ENCODE data around the gene POU6F2. TPM values are rescaled to one million over a fixed set of nuclear protein-coding genes. Genes with fewer than 3 reads are reported as not detected.

Gene POU6F2
- total RNA-seq, 1 experiment from 2014 or later: 0.27 TPM

GRCh38 chr7:39367451-39367850 lies 389.7 kb downstream of the POU6F2 start:
- Histone ChIP-seq H4K20me1 (ENCODE audit: insufficient read depth) (no peaks in the 10 kb centered on the region), H3K27me3 (ENCODE audit: insufficient read depth, low read length) (peaks cover 5% of the 10 kb centered on the region; the same call in 1 of the 2 replicates), H3K9ac (ENCODE audit: low read length) (no peak overlapping the region), H3K4me3 (replicated peaks in 1 of 2; ENCODE audit: low read depth in 1 of 2, low read length in 2 of 2) (no peak overlapping the region), H3K4me2 (ENCODE audit: low read length) (no peak overlapping the region), H3K36me3 (ENCODE audit: control insufficient read depth in 1 of 2, insufficient read depth in 2 of 2, low read length in 2 of 2) (no peaks in the 10 kb centered on the region), H3K9me3 (ENCODE audit: control insufficient read depth in 1 of 2, insufficient read depth in 1 of 2, low read depth in 1 of 2, low read length in 2 of 2) (no peaks in the 10 kb centered on the region), H3K79me2 (ENCODE audit: insufficient read depth, low read length) (no peaks in the 10 kb centered on the region), H3K27ac (ENCODE audit: low read depth, low read length) (no peak overlapping the region), H3K4me1 (ENCODE audit: control insufficient read depth in 1 of 2, insufficient read depth in 2 of 2, low read length in 2 of 2) (no peaks in the 10 kb centered on the region), H3K9me2 (ENCODE audit: insufficient read depth) (no peaks in the 10 kb centered on the region), H2AFZ (ENCODE audit: low read depth, low read length, poor library complexity, severe bottlenecking) (no peak overlapping the region)
- TF ChIP-seq SP1 (IDR thresholded peaks at IDR 0.05; ENCODE audit: low read depth): no peak
- TF ChIP-seq TCF7L2 (IDR thresholded peaks at IDR 0.05; ENCODE audit: borderline replicate concordance, extremely low read depth, insufficient read depth, insufficient read length): no peak
- TF ChIP-seq, protein P1, sequence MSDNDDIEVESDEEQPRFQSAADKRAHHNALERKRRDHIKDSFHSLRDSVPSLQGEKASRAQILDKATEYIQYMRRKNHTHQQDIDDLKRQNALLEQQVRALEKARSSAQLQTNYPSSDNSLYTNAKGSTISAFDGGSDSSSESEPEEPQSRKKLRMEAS (IDR thresholded peaks at IDR 0.05): no peak
- TF ChIP-seq POLR2A (IDR thresholded peaks at IDR 0.05; ENCODE audit: borderline replicate concordance, extremely low read depth, insufficient read depth, insufficient read length): no peak
- TF ChIP-seq SIN3A (IDR thresholded peaks at IDR 0.05; ENCODE audit: low read depth): no peak
- no peak for TF ChIP-seq REST (IDR thresholded peaks at IDR 0.05; ENCODE audit: low read depth)
- TF ChIP-seq FOSL1 (IDR thresholded peaks at IDR 0.05; ENCODE audit: low read depth): no peak
- TF ChIP-seq EZH2 (IDR thresholded peaks at IDR 0.05): no peak
- no peak for TF ChIP-seq SRF (IDR thresholded peaks at IDR 0.05; ENCODE audit: low read depth)
- no peak for TF ChIP-seq CEBPB (IDR thresholded peaks at IDR 0.05; ENCODE audit: low read depth)
- no peak for TF ChIP-seq ELF1 (IDR thresholded peaks at IDR 0.05; ENCODE audit: borderline replicate concordance, low read depth)
- TF ChIP-seq, protein P2, sequence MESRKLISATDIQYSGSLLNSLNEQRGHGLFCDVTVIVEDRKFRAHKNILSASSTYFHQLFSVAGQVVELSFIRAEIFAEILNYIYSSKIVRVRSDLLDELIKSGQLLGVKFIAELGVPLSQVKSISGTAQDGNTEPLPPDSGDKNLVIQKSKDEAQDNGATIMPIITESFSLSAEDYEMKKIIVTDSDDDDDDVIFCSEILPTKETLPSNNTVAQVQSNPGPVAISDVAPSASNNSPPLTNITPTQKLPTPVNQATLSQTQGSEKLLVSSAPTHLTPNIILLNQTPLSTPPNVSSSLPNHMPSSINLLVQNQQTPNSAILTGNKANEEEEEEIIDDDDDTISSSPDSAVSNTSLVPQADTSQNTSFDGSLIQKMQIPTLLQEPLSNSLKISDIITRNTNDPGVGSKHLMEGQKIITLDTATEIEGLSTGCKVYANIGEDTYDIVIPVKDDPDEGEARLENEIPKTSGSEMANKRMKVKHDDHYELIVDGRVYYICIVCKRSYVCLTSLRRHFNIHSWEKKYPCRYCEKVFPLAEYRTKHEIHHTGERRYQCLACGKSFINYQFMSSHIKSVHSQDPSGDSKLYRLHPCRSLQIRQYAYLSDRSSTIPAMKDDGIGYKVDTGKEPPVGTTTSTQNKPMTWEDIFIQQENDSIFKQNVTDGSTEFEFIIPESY (IDR thresholded peaks at IDR 0.05; ENCODE audit: extremely low read depth, insufficient replicate concordance, low read length): no peak
- no peak for TF ChIP-seq RAD21 (IDR thresholded peaks at IDR 0.05; ENCODE audit: low read depth)
- TF ChIP-seq ZNF274 (IDR thresholded peaks at IDR 0.05; ENCODE audit: low read depth, low read length): no peak
- TF ChIP-seq, protein P3, sequence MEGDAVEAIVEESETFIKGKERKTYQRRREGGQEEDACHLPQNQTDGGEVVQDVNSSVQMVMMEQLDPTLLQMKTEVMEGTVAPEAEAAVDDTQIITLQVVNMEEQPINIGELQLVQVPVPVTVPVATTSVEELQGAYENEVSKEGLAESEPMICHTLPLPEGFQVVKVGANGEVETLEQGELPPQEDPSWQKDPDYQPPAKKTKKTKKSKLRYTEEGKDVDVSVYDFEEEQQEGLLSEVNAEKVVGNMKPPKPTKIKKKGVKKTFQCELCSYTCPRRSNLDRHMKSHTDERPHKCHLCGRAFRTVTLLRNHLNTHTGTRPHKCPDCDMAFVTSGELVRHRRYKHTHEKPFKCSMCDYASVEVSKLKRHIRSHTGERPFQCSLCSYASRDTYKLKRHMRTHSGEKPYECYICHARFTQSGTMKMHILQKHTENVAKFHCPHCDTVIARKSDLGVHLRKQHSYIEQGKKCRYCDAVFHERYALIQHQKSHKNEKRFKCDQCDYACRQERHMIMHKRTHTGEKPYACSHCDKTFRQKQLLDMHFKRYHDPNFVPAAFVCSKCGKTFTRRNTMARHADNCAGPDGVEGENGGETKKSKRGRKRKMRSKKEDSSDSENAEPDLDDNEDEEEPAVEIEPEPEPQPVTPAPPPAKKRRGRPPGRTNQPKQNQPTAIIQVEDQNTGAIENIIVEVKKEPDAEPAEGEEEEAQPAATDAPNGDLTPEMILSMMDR (IDR thresholded peaks at IDR 0.05 in 2 of 3, conservative IDR thresholded peaks at IDR 0.05 in 1 of 3; ENCODE audit: borderline replicate concordance in 1 of 3, insufficient read depth in 1 of 3, low read depth in 2 of 3, low read length in 2 of 3): no peak
- TF ChIP-seq, protein P4, sequence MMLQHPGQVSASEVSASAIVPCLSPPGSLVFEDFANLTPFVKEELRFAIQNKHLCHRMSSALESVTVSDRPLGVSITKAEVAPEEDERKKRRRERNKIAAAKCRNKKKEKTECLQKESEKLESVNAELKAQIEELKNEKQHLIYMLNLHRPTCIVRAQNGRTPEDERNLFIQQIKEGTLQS (IDR thresholded peaks at IDR 0.05): no peak
- TF ChIP-seq CBX3 (IDR thresholded peaks at IDR 0.05; ENCODE audit: low read depth): no peak
- no peak for TF ChIP-seq JUND (IDR thresholded peaks at IDR 0.05)
- intact Hi-C loops (cut with micrococcal nuclease): no loop called here
- no peak for ATAC-seq
- RAD21 ChIA-PET (ENCODE audit: low non-redundant PET in 1 of 2, low total read pairs in 2 of 2, uncharacterized antibody in 2 of 2, unreplicated experiment in 2 of 2): no interaction called here
- DNase-seq (ENCODE audit: low read depth, low spot score): no peak
- POLR2A ChIA-PET: no interaction called here
- CTCF ChIA-PET: no interaction called here
- BruUV-seq (replicated peaks): no TSS peak
